Measurements from ENCODE around the gene LOXL1.

Gene LOXL1

DNA sequence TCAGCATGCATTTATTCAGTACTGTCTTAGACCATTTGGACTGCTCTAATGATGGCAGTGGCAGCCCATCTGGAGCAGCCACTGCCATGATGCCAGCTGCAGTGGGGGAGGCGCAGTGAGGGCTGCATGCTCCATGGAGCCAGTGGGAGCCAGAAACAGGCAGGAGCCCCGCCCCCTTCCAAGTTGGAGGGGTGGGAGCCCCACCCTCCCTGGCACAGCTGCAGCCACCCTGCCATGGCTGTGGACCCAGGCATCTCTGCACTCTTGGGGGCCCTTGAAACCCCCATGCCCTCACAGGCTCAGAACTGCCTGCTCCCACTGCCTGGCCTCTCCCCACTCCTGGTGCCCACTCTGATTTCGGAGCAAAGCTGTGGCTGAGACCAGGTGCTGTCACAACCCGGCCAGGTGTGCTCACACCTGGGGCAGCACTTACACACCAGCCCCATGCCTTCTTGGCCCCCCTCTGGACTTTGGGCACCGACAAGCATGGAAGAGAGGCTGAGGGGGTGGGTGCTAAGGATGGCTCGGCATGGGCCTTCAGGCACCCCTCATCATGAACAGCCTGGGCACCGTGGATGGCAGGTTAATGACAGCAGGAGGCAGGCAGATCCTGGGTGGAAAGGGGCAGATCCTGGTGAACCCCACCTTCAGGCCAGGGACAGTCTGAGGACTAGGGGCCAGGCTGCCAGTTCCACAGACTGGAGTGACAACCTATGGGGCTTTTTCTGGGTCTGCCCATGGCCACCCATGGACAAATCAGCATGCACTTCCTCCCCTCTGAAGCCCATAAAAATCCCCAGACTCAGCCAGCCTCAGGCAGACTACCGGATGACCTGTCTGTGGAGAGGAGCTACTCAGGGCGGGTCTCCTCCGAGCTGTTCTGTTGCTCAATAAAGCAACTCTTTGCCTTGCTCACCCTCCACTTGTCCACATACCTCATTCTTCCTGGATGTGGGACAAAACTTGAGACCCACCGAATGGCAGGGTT lies 34.6 kb upstream of the LOXL1 start:
- H3K4me3 ChIP-seq (ENCODE audit: low read depth, low read length) = no peak overlapping the region
- no peak for DNase-seq (ENCODE audit: low read depth)
- TF ChIP-seq POLR2A (IDR thresholded peaks at IDR 0.05; ENCODE audit: extremely low read depth, insufficient read length) (no peak), MYC (IDR thresholded peaks at IDR 0.05; ENCODE audit: low read depth, low read length) (no peak), MAX (IDR thresholded peaks at IDR 0.05; ENCODE audit: low read depth, low read length) (no peak)

- TF ChIP-seq MYC (IDR thresholded peaks at IDR 0.05; ENCODE audit: low read depth, low read length) = no peak
- TF ChIP-seq MAX (IDR thresholded peaks at IDR 0.05; ENCODE audit: low read depth, low read length) = no peak
- no peak overlapping the region for H3K4me3 ChIP-seq (ENCODE audit: low read depth, low read length)
- DNase-seq (ENCODE audit: low read depth) = no peak
Measured at GRCh38 chr15:73892446-73893226, 33.6 kb upstream of the LOXL1 start.

- TF ChIP-seq MAX (IDR thresholded peaks at IDR 0.05; ENCODE audit: low read depth, low read length) (no peak), CTCF (IDR thresholded peaks at IDR 0.05; ENCODE audit: low read depth, low read length) (no peak), POLR2A (IDR thresholded peaks at IDR 0.05; ENCODE audit: extremely low read depth, insufficient read length) (no peak), MYC (IDR thresholded peaks at IDR 0.05; ENCODE audit: low read depth, low read length) (no peak)
- no peak overlapping the region for H3K4me3 ChIP-seq (ENCODE audit: low read depth, low read length)
- DNase-seq (ENCODE audit: low read depth) = no peak
Measured at GRCh38 chr15:73894133-73894814, 32.0 kb upstream of the LOXL1 start.

GRCh38 chr15:73897441-73898261 lies 28.6 kb upstream of the LOXL1 start:
- DNase-seq (ENCODE audit: low read depth) = peak; percentile 78
- H3K4me3 ChIP-seq (ENCODE audit: low read depth, low read length) = no peak overlapping the region
- TF ChIP-seq MYC (IDR thresholded peaks at IDR 0.05; ENCODE audit: low read depth, low read length) = peak; percentile 36; the same call in 1 of the 2 replicates
- TF ChIP-seq CTCF (IDR thresholded peaks at IDR 0.05; ENCODE audit: low read depth, low read length) = peak; percentile 97
- peak; percentile 65 for TF ChIP-seq MAX (IDR thresholded peaks at IDR 0.05; ENCODE audit: low read depth, low read length)
- TF ChIP-seq POLR2A (IDR thresholded peaks at IDR 0.05; ENCODE audit: extremely low read depth, insufficient read length) = no peak

GRCh38 chr15:73899197-73900094 lies 26.8 kb upstream of the LOXL1 start:
- DNase-seq (ENCODE audit: low read depth) = no peak
- TF ChIP-seq MYC (IDR thresholded peaks at IDR 0.05; ENCODE audit: low read depth, low read length) (no peak), POLR2A (IDR thresholded peaks at IDR 0.05; ENCODE audit: extremely low read depth, insufficient read length) (no peak), CTCF (IDR thresholded peaks at IDR 0.05; ENCODE audit: low read depth, low read length) (no peak), MAX (IDR thresholded peaks at IDR 0.05; ENCODE audit: low read depth, low read length) (no peak)
- no peak overlapping the region for H3K4me3 ChIP-seq (ENCODE audit: low read depth, low read length)

All from NB4 (cell line).